Cardiac fibroblast (primary cell): ENCODE data around the gene TRHDE.

ENCODE experiments used
- DNase-seq, 2 donors: peaks; one replicate each; pipeline versions ENCODE4 v3.0.0 to v3.0.0-alpha.2; 2010; ENCODE audit warnings: low read depth in 2 of 2
- H3K4me3 ChIP-seq, 2 donors: replicated peaks in 1 of 2; 1 replicate in 1 of 2; 2 replicates in 1 of 2; pipeline ENCODE4 v1.5.1; 2011; ENCODE audit warnings: low read depth in 2 of 2, low read length in 2 of 2, mild to moderate bottlenecking in 2 of 2, moderate library complexity in 1 of 2
- TF ChIP-seq, protein P1 (sequence below): IDR thresholded peaks from one replicate; pipeline ENCODE4 v1.5.1; 2011; ENCODE audit warnings: low read depth, mild to moderate bottlenecking, low read length, inconsistent platforms

TRHDE gene

DNA sequence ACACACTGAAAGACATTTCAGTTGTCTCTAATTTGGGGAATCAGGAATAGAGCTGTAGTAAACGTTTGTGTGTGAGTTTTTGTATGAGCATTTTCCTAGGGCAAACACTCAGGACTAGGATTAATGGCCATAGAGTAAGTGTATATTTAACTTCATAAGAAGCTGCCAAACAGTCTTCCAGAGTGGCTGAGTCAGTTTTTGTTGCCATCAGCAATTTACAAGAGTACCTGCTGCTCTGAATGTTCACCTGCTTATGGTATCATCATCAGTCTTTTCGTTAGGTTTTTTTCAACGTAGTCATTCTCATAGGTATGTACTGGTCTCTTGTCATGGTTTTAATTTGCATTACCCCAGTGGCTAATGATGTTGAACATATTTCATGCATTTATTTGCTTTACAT is 30.6 kb upstream of the TRHDE start:
- no peak overlapping the region for H3K4me3 ChIP-seq
- TF ChIP-seq, protein P1, sequence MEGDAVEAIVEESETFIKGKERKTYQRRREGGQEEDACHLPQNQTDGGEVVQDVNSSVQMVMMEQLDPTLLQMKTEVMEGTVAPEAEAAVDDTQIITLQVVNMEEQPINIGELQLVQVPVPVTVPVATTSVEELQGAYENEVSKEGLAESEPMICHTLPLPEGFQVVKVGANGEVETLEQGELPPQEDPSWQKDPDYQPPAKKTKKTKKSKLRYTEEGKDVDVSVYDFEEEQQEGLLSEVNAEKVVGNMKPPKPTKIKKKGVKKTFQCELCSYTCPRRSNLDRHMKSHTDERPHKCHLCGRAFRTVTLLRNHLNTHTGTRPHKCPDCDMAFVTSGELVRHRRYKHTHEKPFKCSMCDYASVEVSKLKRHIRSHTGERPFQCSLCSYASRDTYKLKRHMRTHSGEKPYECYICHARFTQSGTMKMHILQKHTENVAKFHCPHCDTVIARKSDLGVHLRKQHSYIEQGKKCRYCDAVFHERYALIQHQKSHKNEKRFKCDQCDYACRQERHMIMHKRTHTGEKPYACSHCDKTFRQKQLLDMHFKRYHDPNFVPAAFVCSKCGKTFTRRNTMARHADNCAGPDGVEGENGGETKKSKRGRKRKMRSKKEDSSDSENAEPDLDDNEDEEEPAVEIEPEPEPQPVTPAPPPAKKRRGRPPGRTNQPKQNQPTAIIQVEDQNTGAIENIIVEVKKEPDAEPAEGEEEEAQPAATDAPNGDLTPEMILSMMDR: no peak
- DNase-seq: no peak

DNA sequence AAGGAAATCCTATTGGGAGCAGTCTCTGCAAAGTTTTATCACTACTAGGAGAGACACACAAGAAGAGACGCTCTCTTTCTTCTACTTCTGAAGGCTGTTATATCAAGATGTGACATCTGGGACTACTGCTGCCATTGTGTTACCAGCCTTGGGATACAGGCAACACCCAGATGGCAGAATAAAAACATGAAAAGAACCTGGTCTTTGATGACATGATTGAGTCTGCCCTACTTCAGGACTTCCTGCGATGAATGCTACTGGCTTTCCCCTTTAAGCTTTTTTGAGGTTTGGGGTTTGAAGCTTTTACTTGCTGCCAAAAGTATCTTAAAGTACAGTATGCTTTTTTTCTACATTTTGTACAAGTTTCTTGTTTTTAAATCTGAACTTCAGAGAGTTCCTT is 29.2 kb upstream of the TRHDE start:
- TF ChIP-seq, protein P1: no peak
- H3K4me3 ChIP-seq: no peak overlapping the region
- no peak for DNase-seq

DNA sequence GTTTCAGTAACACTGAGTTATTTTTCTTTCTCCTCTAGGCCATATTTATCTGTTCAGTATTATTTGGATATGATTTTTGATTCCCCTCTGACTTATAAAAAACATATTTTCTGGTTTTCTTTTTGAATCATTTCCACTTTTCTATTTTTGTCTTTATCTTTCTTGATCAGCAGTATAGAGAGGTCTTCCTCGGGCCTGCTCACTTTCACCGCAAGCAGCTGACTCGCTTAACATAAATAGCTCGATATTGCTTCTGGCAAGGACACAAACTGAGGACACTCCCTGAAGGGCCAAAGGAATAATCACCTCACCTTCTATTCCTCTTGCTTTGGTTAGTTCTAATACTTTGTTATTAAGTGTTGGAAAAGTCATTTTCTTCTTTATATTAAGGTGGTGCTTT is 25.8 kb upstream of the TRHDE start:
- no peak for DNase-seq
- no peak overlapping the region for H3K4me3 ChIP-seq
- TF ChIP-seq, protein P1: no peak

DNA sequence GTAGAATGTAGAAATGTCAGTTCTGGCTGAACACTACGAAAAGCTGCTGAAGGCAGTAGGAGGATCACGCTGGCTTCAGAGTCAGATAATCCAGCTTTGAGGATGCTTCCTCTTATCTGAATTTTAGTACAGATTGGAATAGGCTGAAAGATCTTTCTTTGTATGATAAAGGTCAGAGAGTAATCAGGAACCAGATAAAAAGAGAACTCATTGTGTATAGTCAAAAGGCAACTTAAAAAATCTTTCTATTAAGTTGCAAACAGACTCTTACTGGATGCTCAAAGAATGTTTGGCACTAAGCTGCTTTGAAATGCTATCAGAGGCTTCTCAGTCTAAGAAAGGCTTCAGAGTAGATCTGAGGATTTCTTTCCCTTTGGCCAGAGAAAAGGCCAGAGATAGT is 21.8 kb upstream of the TRHDE start:
- TF ChIP-seq, protein P1: no peak
- no peak overlapping the region for H3K4me3 ChIP-seq
- no peak for DNase-seq

DNA sequence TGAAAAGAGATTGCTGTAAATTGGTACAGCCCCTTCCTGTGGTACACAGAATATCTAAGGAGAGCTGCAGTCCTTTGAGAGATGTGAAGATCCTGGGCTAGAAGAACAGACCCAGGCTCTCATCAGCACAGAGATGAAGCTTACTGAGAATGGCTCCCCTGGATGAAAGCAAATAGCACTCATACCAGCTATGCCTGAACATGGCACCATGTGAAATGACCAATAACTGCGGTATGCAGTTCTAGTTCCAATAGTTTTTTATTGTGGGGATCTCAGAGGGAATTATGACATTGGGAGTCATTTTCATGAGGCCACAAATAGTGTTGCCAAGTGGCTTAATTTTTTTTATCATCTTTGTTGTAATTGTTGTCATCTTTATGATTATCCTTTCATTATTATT is 15.4 kb upstream of the TRHDE start:
- no peak overlapping the region for H3K4me3 ChIP-seq
- no peak for DNase-seq
- TF ChIP-seq, protein P1: no peak

DNA sequence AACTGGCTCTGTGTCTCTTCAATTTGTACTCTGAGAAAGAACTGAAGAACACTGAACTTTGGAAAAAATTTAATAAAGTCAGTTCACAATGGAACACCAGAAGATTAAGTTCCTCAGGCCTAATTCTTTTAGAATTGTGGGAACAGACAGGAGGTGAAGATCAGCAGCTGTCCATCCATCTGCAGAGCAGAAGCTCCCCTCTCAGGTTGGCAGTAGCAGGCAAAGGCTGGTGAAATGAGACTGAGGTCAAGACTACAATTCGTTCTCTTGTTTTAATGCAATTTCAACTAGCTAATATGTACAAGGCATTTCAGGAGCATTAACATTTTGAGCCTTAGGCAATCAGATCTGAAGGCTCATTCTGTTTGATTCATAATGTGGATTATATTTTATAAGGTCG is 10.3 kb upstream of the TRHDE start:
- no peak for DNase-seq
- H3K4me3 ChIP-seq: no peak overlapping the region
- TF ChIP-seq, protein P1: no peak

DNA sequence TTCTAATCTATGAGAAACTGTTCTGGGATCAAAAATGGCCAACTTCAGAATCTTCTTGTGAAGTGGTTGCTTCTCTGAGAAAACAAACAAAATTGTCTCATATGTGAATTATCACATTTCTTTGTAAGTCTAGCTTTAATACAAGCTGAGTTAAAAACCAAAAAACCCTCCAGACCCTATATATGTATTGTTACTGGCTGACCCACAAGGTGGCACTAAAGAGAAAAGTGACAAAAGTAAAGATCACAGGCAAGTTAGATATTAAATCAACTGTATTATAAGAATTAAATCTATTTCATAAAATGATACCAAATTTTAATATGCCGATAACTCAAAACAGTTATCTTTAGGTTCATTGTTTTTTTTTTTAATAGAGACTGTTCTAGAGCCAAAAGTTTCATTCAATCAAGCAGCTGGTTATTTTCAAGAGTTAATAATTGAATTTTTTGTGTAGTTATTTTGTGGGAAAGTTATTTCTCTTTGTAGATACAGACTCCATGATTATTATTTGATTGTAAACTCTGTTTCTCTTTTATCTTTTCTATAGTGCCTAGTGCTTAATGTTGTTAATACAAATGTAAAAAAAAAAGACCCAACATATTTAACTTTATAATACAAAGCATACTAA is 7.5 kb upstream of the TRHDE start:
- DNase-seq: peak; percentile 20 to 34
- H3K4me3 ChIP-seq: no peak overlapping the region
- TF ChIP-seq, protein P1: peak; percentile 34
